Upper lobe of left lung (tissue), 6 donors: ENCODE measurements around the gene EXOC4. TPM values are rescaled to one million over a fixed set of nuclear protein-coding genes. Genes with fewer than 3 reads are reported as not detected.

Experiments used
- ATAC-seq, 2 donors: fragments of 200-7000 bp; cut with Tn5 transposase; one replicate each; pipeline ENCODE4 v1.9.1; 2022; ENCODE audit warnings: mild to moderate bottlenecking in 2 of 2, moderate library complexity in 2 of 2; ENCODE audit not compliant: low FRiP score in 2 of 2
- DNase-seq, 2 donors: peaks; one replicate each; pipeline ENCODE4 v3.0.0-alpha.2; 2019 to 2020
- H3K27ac ChIP-seq, 4 donors: fragments of 200-600 bp; sonication (generic); one replicate each; pipeline ENCODE4 v1.5.1; 2016 to 2019
- H3K27me3 ChIP-seq, 4 donors: fragments of 200-600 bp; sonication (generic); one replicate each; pipeline ENCODE4 v1.5.1; 2017 to 2019
- H3K36me3 ChIP-seq, 4 donors: fragments of 200-600 bp; sonication (generic); one replicate each; pipeline ENCODE4 v1.5.1; 2016 to 2019
- H3K4me1 ChIP-seq, 4 donors: fragments of 200-600 bp; sonication (generic); one replicate each; pipeline ENCODE4 v1.5.1; 2018 to 2019
- H3K4me3 ChIP-seq, 4 donors: fragments of 200-600 bp; sonication (generic); one replicate each; pipeline ENCODE4 v1.5.1; 2017 to 2019; ENCODE audit warnings: mild to moderate bottlenecking in 2 of 4, moderate library complexity in 1 of 4
- H3K9me3 ChIP-seq, 4 donors: fragments of 200-600 bp; sonication (generic); one replicate each; pipeline ENCODE4 v1.5.1; 2018 to 2019
- CTCF ChIP-seq, 6 experiments: fragments of 450-650 bp in 4 of 6; fragments of 200-600 bp in 2 of 6; sonication (generic) in 2 of 6; IDR thresholded peaks; one replicate each; pipeline ENCODE4 v1.5.1; 2016 to 2019; ENCODE audit warnings: antibody characterized with exemption in 6 of 6
- EP300 ChIP-seq, 4 donors: sonication (generic); formaldehyde crosslinking; IDR thresholded peaks; one replicate each; pipeline ENCODE4 v1.5.1; 2017; ENCODE audit warnings: antibody characterized with exemption in 4 of 4, control low read depth in 2 of 4
- POLR2A ChIP-seq, 4 donors: fragments of 450-650 bp; IDR thresholded peaks; one replicate each; pipeline ENCODE4 v1.5.1; 2016 to 2017; ENCODE audit warnings: antibody characterized with exemption in 4 of 4, mild to moderate bottlenecking in 2 of 4
- POLR2AphosphoS5 ChIP-seq, 2 donors: sonication (generic); formaldehyde crosslinking; IDR thresholded peaks; one replicate each; pipeline ENCODE4 v1.5.1; 2017; ENCODE audit warnings: antibody characterized with exemption in 2 of 2
- WGBS, 2 donors: methylation state at CpG; one replicate each; pipeline ENCODE4 v1.1.5; 2017 to 2018; 5-methylcytosine and 5-hydroxymethylcytosine counted together
- total RNA-seq, 6 donors: library from RNA; depleted of rRNA in 4 of 6; stranded (reverse); fragments of >200 nt in 4 of 6; gene quantifications; one replicate each; pipeline versions ENCODE4 v1.1.0 to v1.2.1, GENCODE V29; 2016 to 2021
- donor health status: DM: no; HTN: no; CAD: no; lungs with moderate emphysema.
- donor health status: DM: no; HTN: yes; CAD: no; lungs with severe emphysema.

EXOC4 gene
- total RNA-seq, 6 donors from 2014 or later: 56.3 to 325 (median 99.4) TPM

- Histone ChIP-seq H3K4me3 (no peak overlapping the region), H3K4me1 (no peaks in the 10 kb centered on the region), H3K27me3 (no peaks in the 10 kb centered on the region), H3K9me3 (no peaks in the 10 kb centered on the region), H3K27ac (no peak overlapping the region), H3K36me3 (no peaks in the 10 kb centered on the region)
- DNase-seq: no peak
- TF ChIP-seq CTCF (IDR thresholded peaks at IDR 0.05): no peak
- TF ChIP-seq POLR2A (IDR thresholded peaks at IDR 0.05): no peak
- TF ChIP-seq POLR2AphosphoS5 (IDR thresholded peaks at IDR 0.05): no peak
- TF ChIP-seq EP300 (IDR thresholded peaks at IDR 0.05): no peak
- no peak for ATAC-seq
- 92 to 96% methylated on average over 4 of the region's 4 CpGs for WGBS, 2 donors
Measured at GRCh38 chr7:133829336-133829897, 576.5 kb downstream of the EXOC4 start.

- no peaks in the 10 kb centered on the region for H3K9me3 ChIP-seq
- WGBS, 2 donors: 90 to 93% methylated on average over 6 of the region's 6 CpGs
Measured at GRCh38 chr7:133830081-133830480, 577.2 kb downstream of the EXOC4 start.

DNA sequence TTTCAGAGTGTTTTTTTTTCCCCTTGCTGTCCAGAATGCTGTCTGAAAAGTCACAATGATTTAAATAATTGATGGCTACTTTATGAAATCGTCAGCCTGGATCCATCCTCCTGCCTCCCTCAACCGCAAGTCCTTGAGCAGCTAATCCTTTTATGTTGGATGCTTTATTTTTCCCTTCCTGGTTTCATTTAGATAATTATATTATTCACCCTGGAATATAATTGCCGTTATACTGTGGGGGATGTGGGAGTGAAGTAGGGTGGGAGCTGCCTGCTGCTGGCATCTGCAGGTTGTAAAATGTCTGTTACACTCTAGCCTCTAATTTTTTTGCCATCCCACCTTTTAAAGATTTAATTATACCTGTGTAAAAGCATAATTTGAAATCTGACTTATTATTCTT lies 583.8 kb downstream of the EXOC4 start:
- ATAC-seq (no peak), DNase-seq (no peak)
- Histone ChIP-seq H3K27ac (no peak overlapping the region), H3K9me3 (no peaks in the 10 kb centered on the region), H3K4me3 (no peak overlapping the region), H3K4me1 (no peaks in the 10 kb centered on the region), H3K36me3 (no peaks in the 10 kb centered on the region), H3K27me3 (no peaks in the 10 kb centered on the region)
- no peak for TF ChIP-seq CTCF (IDR thresholded peaks at IDR 0.05)
- TF ChIP-seq POLR2A (IDR thresholded peaks at IDR 0.05): no peak
- TF ChIP-seq EP300 (IDR thresholded peaks at IDR 0.05): no peak
- no peak for TF ChIP-seq POLR2AphosphoS5 (IDR thresholded peaks at IDR 0.05)
- 88 to 90% methylated on average over 3 of the region's 3 CpGs for WGBS, 2 donors

More at GRCh38 chr7:133830081-133830480, 577.2 kb downstream of the EXOC4 start:
- no peak overlapping the region for H3K27ac ChIP-seq
- no peak overlapping the region for H3K4me3 ChIP-seq
- DNase-seq: no peak
- no peaks in the 10 kb centered on the region for H3K36me3 ChIP-seq
- TF ChIP-seq POLR2AphosphoS5 (IDR thresholded peaks at IDR 0.05): no peak
- no peak for TF ChIP-seq POLR2A (IDR thresholded peaks at IDR 0.05)
- no peak for TF ChIP-seq EP300 (IDR thresholded peaks at IDR 0.05)
- no peaks in the 10 kb centered on the region for H3K27me3 ChIP-seq
- no peaks in the 10 kb centered on the region for H3K4me1 ChIP-seq
- ATAC-seq: no peak

GRCh38 chr7:133837224-133837623 lies 584.3 kb downstream of the EXOC4 start:
- H3K36me3 ChIP-seq: no peaks in the 10 kb centered on the region
- H3K4me1 ChIP-seq: no peaks in the 10 kb centered on the region
- no peak overlapping the region for H3K27ac ChIP-seq
- no peak for TF ChIP-seq EP300 (IDR thresholded peaks at IDR 0.05)
- TF ChIP-seq POLR2AphosphoS5 (IDR thresholded peaks at IDR 0.05): no peak
- TF ChIP-seq POLR2A (IDR thresholded peaks at IDR 0.05): no peak
- TF ChIP-seq CTCF (IDR thresholded peaks at IDR 0.05): no peak
- H3K27me3 ChIP-seq: no peaks in the 10 kb centered on the region
- DNase-seq (no peak), ATAC-seq (no peak)
- H3K9me3 ChIP-seq: no peaks in the 10 kb centered on the region
- no peak overlapping the region for H3K4me3 ChIP-seq

GRCh38 chr7:133839121-133839520 lies 586.2 kb downstream of the EXOC4 start:
- Histone ChIP-seq H3K4me3 (no peak overlapping the region), H3K4me1 (no peaks in the 10 kb centered on the region), H3K27me3 (no peaks in the 10 kb centered on the region), H3K36me3 (no peaks in the 10 kb centered on the region), H3K27ac (no peak overlapping the region), H3K9me3 (no peaks in the 10 kb centered on the region)
- TF ChIP-seq CTCF (IDR thresholded peaks at IDR 0.05): no peak
- TF ChIP-seq POLR2A (IDR thresholded peaks at IDR 0.05): no peak
- TF ChIP-seq EP300 (IDR thresholded peaks at IDR 0.05): no peak
- TF ChIP-seq POLR2AphosphoS5 (IDR thresholded peaks at IDR 0.05): no peak
- 95 to 98% methylated on average over 3 of the region's 3 CpGs for WGBS, 2 donors
- no peak for DNase-seq
- ATAC-seq: no peak
